Measurements from ENCODE around the gene FOXL3.

FOXL3 gene

GRCh38 chr7:300048-300447 lies 10.1 kb downstream of the FOXL3 start:
- H3K4me3 ChIP-seq (ENCODE audit: low read depth, low read length): no peak overlapping the region
- no peaks in the 10 kb centered on the region for H3K4me1 ChIP-seq (ENCODE audit: control insufficient read depth, insufficient read depth, low read length)
- no peaks in the 10 kb centered on the region for H3K9me3 ChIP-seq (ENCODE audit: control insufficient read depth, insufficient read depth, low read length)
- H3K36me3 ChIP-seq (ENCODE audit: control insufficient read depth, insufficient read depth, low read length): no peaks in the 10 kb centered on the region
- H3K27me3 ChIP-seq (ENCODE audit: control insufficient read depth, insufficient read depth, low read length): no peaks in the 10 kb centered on the region
- H3K27ac ChIP-seq (ENCODE audit: low read depth, low read length): no peak overlapping the region
- no peak overlapping the region for H3K9ac ChIP-seq (ENCODE audit: low read depth, low read length)

DNA sequence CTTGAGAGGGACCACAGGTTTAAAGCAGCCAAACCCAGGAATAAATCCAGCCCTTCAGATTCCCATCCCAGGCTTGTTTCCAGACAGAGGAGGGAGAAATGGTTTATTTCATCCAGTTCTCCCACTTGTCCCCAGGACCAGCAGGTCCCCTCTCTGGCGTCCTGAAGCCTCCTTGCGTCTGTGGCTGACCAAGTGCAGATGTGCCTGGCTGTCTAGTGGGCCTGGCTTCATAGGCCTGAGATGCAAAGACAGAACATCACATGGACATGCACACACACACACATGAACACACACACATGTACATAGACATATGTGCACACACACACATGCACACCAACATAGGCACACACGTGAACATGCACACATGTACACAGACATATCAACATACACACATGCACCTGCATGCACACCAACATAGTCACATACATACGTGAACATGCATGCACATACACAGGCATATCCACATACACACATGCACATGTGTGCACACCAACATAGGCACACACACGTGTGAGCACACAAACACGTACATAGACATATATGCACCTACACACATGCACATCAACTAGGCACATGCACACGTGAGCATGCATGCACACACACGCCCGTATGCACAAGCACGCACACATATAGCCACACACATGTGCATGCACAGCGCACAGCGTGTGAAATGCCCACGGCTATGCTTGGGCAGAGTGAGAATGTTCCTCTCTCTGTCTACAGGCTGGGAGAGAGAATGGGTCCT lies 10.7 kb downstream of the FOXL3 start:
- no peaks in the 10 kb centered on the region for H3K4me1 ChIP-seq (ENCODE audit: control insufficient read depth, insufficient read depth, low read length)
- no peaks in the 10 kb centered on the region for H3K9me3 ChIP-seq (ENCODE audit: control insufficient read depth, insufficient read depth, low read length)
- no peak overlapping the region for H3K9ac ChIP-seq (ENCODE audit: low read depth, low read length)
- H3K27ac ChIP-seq (ENCODE audit: low read depth, low read length): no peak overlapping the region
- no peaks in the 10 kb centered on the region for H3K36me3 ChIP-seq (ENCODE audit: control insufficient read depth, insufficient read depth, low read length)
- H3K4me3 ChIP-seq (ENCODE audit: low read depth, low read length): no peak overlapping the region
- no peaks in the 10 kb centered on the region for H3K27me3 ChIP-seq (ENCODE audit: control insufficient read depth, insufficient read depth, low read length)

- H3K9me3 ChIP-seq (ENCODE audit: control insufficient read depth, insufficient read depth, low read length): no peaks in the 10 kb centered on the region
- no peak overlapping the region for H3K9ac ChIP-seq (ENCODE audit: low read depth, low read length)
- no peaks in the 10 kb centered on the region for H3K27me3 ChIP-seq (ENCODE audit: control insufficient read depth, insufficient read depth, low read length)
- no peak overlapping the region for H3K4me3 ChIP-seq (ENCODE audit: low read depth, low read length)
- no peak overlapping the region for H3K27ac ChIP-seq (ENCODE audit: low read depth, low read length)
- no peaks in the 10 kb centered on the region for H3K4me1 ChIP-seq (ENCODE audit: control insufficient read depth, insufficient read depth, low read length)
- no peaks in the 10 kb centered on the region for H3K36me3 ChIP-seq (ENCODE audit: control insufficient read depth, insufficient read depth, low read length)
Observed at GRCh38 chr7:301291-302053, 11.5 kb downstream of the FOXL3 start.

DNA sequence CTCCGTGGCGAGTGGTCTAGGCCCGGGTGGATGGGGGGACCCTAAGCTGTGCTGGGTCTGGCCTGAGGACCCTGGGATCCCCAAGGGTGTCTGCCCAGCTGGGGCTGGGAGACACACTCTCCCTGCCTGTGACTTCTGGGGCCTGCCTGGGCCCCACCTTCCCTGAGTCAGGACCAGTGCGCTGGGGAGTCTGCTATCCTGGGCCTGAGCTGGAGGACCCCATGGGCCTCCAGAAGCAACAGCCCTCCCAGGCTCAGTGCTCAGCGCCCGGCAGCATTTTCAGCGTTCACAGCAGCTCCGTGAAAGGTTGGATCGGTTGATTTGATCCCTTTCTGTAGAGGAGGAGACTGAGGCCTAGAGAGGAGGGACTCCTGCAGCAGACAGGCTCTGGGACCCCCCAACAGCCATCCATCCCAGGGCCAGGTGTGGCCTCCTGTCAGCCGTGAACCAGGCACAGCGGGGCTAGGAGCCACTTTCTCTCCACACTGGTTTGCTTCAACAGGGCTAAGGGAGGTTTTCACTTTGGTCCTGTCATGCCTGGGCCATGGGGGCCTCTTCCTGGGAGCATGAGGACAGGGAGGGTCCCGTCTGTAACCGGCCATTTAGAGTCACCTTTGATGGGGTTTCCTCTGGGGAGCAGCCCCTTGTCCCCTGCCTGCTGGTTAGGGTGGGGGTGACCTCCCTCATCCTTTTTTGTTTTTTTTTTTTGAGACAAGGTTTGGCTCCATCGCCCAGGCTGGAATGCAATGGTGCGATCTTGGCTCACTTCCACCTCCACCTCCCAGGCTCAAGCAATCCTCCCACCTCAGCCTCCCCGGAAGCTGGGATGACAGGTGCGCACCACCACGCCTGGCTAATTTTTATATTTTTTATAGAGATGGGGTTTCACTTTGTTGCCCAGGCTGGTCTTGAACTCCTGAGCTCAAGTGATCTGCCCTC lies 12.4 kb downstream of the FOXL3 start:
- H3K9ac ChIP-seq (ENCODE audit: low read depth, low read length): no peak overlapping the region
- H3K27me3 ChIP-seq (ENCODE audit: control insufficient read depth, insufficient read depth, low read length): no peaks in the 10 kb centered on the region
- no peaks in the 10 kb centered on the region for H3K36me3 ChIP-seq (ENCODE audit: control insufficient read depth, insufficient read depth, low read length)
- H3K9me3 ChIP-seq (ENCODE audit: control insufficient read depth, insufficient read depth, low read length): no peaks in the 10 kb centered on the region
- no peak overlapping the region for H3K27ac ChIP-seq (ENCODE audit: low read depth, low read length)
- H3K4me3 ChIP-seq (ENCODE audit: low read depth, low read length): no peak overlapping the region
- no peaks in the 10 kb centered on the region for H3K4me1 ChIP-seq (ENCODE audit: control insufficient read depth, insufficient read depth, low read length)

DNA sequence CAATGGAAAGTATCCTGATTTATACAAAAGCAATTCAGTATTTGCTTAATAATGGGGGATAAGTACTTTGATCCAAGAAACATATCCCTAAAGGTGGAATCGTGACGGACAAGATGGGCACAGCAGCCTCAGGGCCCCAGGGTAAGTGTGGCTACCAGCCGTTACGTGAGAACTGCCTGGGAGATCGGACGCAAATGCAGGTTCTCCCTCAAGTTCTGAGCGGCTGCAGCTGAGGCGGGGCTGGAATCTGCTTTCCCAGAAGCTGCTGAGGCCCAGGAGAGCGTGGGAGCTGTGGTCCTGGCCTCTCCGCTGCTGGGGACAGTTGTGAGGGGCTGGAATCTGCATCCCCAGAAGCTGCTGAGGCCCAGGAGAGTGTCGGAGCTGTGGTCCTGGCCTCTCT lies 13.5 kb downstream of the FOXL3 start:
- Histone ChIP-seq H3K9me3 (ENCODE audit: control insufficient read depth, insufficient read depth, low read length) (no peaks in the 10 kb centered on the region), H3K9ac (ENCODE audit: low read depth, low read length) (no peak overlapping the region), H3K27ac (ENCODE audit: low read depth, low read length) (no peak overlapping the region), H3K4me3 (ENCODE audit: low read depth, low read length) (no peak overlapping the region), H3K4me1 (ENCODE audit: control insufficient read depth, insufficient read depth, low read length) (no peaks in the 10 kb centered on the region), H3K36me3 (ENCODE audit: control insufficient read depth, insufficient read depth, low read length) (no peaks in the 10 kb centered on the region), H3K27me3 (ENCODE audit: control insufficient read depth, insufficient read depth, low read length) (no peaks in the 10 kb centered on the region)

- H3K9ac ChIP-seq (ENCODE audit: low read depth, low read length): no peak overlapping the region
Observed at GRCh38 chr7:303884-304573, 14.1 kb downstream of the FOXL3 start.

DNA sequence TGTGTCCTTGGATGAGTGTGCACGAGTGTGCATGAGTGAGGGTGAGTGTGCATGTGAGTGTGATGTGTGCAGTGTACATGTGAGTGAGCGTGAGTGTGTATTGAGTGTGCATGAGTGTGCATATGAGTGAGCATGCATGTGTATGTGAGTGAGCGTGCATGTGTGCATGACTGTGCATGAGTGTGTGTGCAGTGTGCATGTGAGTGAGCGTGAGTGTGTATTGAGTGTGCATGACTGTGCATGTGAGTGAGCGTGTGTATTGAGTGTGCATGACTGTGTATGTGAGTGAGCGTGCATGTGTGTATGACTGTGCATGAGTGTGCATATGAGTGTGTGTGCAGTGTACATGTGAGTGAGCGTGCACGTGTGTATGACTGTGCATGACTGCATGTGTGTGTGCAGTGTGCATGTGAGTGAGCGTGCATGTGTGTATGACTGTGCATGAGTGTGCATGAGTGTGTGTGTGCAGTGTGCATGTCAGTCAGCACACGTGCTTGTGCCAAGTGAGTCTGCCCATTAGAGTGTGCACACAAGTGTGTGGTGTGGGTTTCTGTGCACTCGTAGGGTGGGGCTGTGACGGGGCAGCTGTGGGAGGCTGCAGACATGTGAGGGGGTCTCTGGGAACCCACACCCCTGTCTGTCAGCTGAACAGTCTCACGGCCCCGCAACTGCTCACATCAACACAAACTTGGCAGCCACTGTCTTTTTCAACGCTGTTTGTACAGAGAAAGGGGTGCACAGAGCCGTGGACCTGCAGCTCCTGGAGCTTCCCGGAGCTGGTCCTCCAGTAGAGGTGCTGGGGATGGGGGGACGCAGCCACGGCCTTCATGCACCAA lies 14.8 kb downstream of the FOXL3 start:
- H3K27ac ChIP-seq (ENCODE audit: low read depth, low read length): no peak overlapping the region
- no peak overlapping the region for H3K9ac ChIP-seq (ENCODE audit: low read depth, low read length)
- H3K4me1 ChIP-seq (ENCODE audit: control insufficient read depth, insufficient read depth, low read length): no peaks in the 10 kb centered on the region
- no peaks in the 10 kb centered on the region for H3K36me3 ChIP-seq (ENCODE audit: control insufficient read depth, insufficient read depth, low read length)
- no peaks in the 10 kb centered on the region for H3K27me3 ChIP-seq (ENCODE audit: control insufficient read depth, insufficient read depth, low read length)
- no peaks in the 10 kb centered on the region for H3K9me3 ChIP-seq (ENCODE audit: control insufficient read depth, insufficient read depth, low read length)
- H3K4me3 ChIP-seq (ENCODE audit: low read depth, low read length): no peak overlapping the region

More at GRCh38 chr7:303884-304573, 14.1 kb downstream of the FOXL3 start:
- H3K4me3 ChIP-seq (ENCODE audit: low read depth, low read length): no peak overlapping the region
- no peak overlapping the region for H3K27ac ChIP-seq (ENCODE audit: low read depth, low read length)
- H3K9me3 ChIP-seq (ENCODE audit: control insufficient read depth, insufficient read depth, low read length): no peaks in the 10 kb centered on the region
- no peaks in the 10 kb centered on the region for H3K27me3 ChIP-seq (ENCODE audit: control insufficient read depth, insufficient read depth, low read length)
- no peaks in the 10 kb centered on the region for H3K36me3 ChIP-seq (ENCODE audit: control insufficient read depth, insufficient read depth, low read length)
- no peaks in the 10 kb centered on the region for H3K4me1 ChIP-seq (ENCODE audit: control insufficient read depth, insufficient read depth, low read length)

GRCh38 chr7:305410-306151 lies 15.6 kb downstream of the FOXL3 start:
- no peaks in the 10 kb centered on the region for H3K27me3 ChIP-seq (ENCODE audit: control insufficient read depth, insufficient read depth, low read length)
- no peaks in the 10 kb centered on the region for H3K9me3 ChIP-seq (ENCODE audit: control insufficient read depth, insufficient read depth, low read length)
- H3K4me1 ChIP-seq (ENCODE audit: control insufficient read depth, insufficient read depth, low read length): no peaks in the 10 kb centered on the region
- H3K4me3 ChIP-seq (ENCODE audit: low read depth, low read length): no peak overlapping the region
- no peak overlapping the region for H3K9ac ChIP-seq (ENCODE audit: low read depth, low read length)
- no peak overlapping the region for H3K27ac ChIP-seq (ENCODE audit: low read depth, low read length)
- no peaks in the 10 kb centered on the region for H3K36me3 ChIP-seq (ENCODE audit: control insufficient read depth, insufficient read depth, low read length)

DNA sequence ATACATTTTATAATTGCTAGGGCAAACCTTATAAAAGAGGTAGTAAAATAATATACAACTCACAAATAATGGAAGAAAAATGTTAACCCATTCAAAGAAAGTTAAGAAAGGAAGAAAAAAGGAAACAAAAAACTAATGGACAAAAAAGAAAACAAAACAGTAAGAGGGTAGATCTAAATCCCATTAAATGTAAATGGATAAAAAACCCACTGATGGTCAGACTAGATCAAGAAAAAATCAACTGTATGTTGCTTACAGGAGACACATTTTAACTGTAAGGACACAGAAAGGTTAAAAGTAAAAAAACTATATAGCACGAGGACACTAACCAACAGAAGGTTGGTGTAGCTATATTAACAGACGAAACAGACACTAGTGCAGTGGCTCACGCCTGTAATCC lies 18.0 kb downstream of the FOXL3 start:
- Histone ChIP-seq H3K9ac (ENCODE audit: low read depth, low read length) (no peak overlapping the region), H3K9me3 (ENCODE audit: control insufficient read depth, insufficient read depth, low read length) (no peaks in the 10 kb centered on the region), H3K27me3 (ENCODE audit: control insufficient read depth, insufficient read depth, low read length) (no peaks in the 10 kb centered on the region), H3K36me3 (ENCODE audit: control insufficient read depth, insufficient read depth, low read length) (no peaks in the 10 kb centered on the region), H3K4me1 (ENCODE audit: control insufficient read depth, insufficient read depth, low read length) (no peaks in the 10 kb centered on the region), H3K27ac (ENCODE audit: low read depth, low read length) (no peak overlapping the region), H3K4me3 (ENCODE audit: low read depth, low read length) (no peak overlapping the region)
